T follicular helper cell (primary cell): ENCODE measurements around the gene RICTOR.

Experiments used
- DNase-seq: peaks from one replicate; pipeline ENCODE4 v3.0.0-alpha.2; 2020; ENCODE audit warnings: low read depth

RICTOR gene

GRCh38 chr5:38932854-38933408 is 141.3 kb downstream of the RICTOR start:
- no peak for DNase-seq

- DNase-seq, result no peak
Measured at GRCh38 chr5:38931731-38932130, 142.5 kb downstream of the RICTOR start.

- DNase-seq, result no peak
Measured at GRCh38 chr5:38929838-38930237, 144.4 kb downstream of the RICTOR start.

GRCh38 chr5:38927470-38927869 is 146.7 kb downstream of the RICTOR start:
- DNase-seq, result no peak

GRCh38 chr5:38926121-38926520 is 148.1 kb downstream of the RICTOR start:
- DNase-seq, result no peak

GRCh38 chr5:38925154-38925925 is 148.9 kb downstream of the RICTOR start:
- DNase-seq, result no peak

GRCh38 chr5:38923661-38924451 is 150.3 kb downstream of the RICTOR start:
- no peak for DNase-seq

GRCh38 chr5:38922199-38922598 is 152.0 kb downstream of the RICTOR start:
- peak; percentile 14 for DNase-seq

- DNase-seq, result no peak
Measured at GRCh38 chr5:38921174-38921573, 153.0 kb downstream of the RICTOR start.

GRCh38 chr5:38916802-38917201 is 157.4 kb downstream of the RICTOR start:
- no peak for DNase-seq

GRCh38 chr5:38913714-38914113 is 160.5 kb downstream of the RICTOR start:
- DNase-seq, result no peak

GRCh38 chr5:38911933-38912332 is 162.3 kb downstream of the RICTOR start:
- DNase-seq, result no peak

GRCh38 chr5:38906503-38906902 is 167.7 kb downstream of the RICTOR start:
- DNase-seq, result no peak

GRCh38 chr5:38905516-38905915 is 168.7 kb downstream of the RICTOR start:
- DNase-seq, result no peak

- DNase-seq, result no peak
Measured at GRCh38 chr5:38899936-38900335, 174.3 kb downstream of the RICTOR start.

GRCh38 chr5:38896760-38897159 is 177.4 kb downstream of the RICTOR start:
- no peak for DNase-seq

- DNase-seq, result no peak
Measured at GRCh38 chr5:38892363-38892762, 181.8 kb downstream of the RICTOR start.

GRCh38 chr5:38891563-38891962 is 182.6 kb downstream of the RICTOR start:
- no peak for DNase-seq

GRCh38 chr5:38889424-38889823 is 184.8 kb downstream of the RICTOR start:
- DNase-seq, result no peak

GRCh38 chr5:38888041-38888440 is 186.2 kb downstream of the RICTOR start:
- DNase-seq, result no peak
